Keratinocyte (primary cell): ENCODE measurements around the gene UTP11.

Source experiments
- CTCF ChIP-seq, 3 experiments: IDR thresholded peaks in 1 of 3; conservative IDR thresholded peaks in 1 of 3; optimal IDR thresholded peaks in 1 of 3; 2 replicates in 2 of 3; 3 replicates in 1 of 3; pipeline versions ENCODE3 to v1.5.1; 2011; ENCODE audit warnings: low read length in 3 of 3, mild to moderate bottlenecking in 3 of 3, moderate library complexity in 2 of 3, control low read depth in 1 of 3, inconsistent platforms in 1 of 3; ENCODE audit not compliant: insufficient read depth in 2 of 3; ENCODE audit errors: extremely low read depth in 1 of 3
- EZH2 ChIP-seq: IDR thresholded peaks from one replicate; pipeline ENCODE4 v1.6.1; 2012; ENCODE audit warnings: inconsistent platforms, mild to moderate bottlenecking, low read length, moderate library complexity

GRCh38 chr1:38004284-38005108 lies 8.0 kb upstream of the UTP11 start:
- TF ChIP-seq CTCF (optimal IDR thresholded peaks at IDR 0.05 in 1 of 3, IDR thresholded peaks at IDR 0.05 in 1 of 3, conservative IDR thresholded peaks at IDR 0.05 in 1 of 3; ENCODE audit: extremely low read depth in 1 of 3, insufficient read depth in 2 of 3, low read length in 3 of 3) = peak in 1 of 3 experiments; percentile 12
- TF ChIP-seq EZH2 = no peak
